ENCODE results near the gene AKNA. TPM values are rescaled to one million over a fixed set of nuclear protein-coding genes. Genes with fewer than 3 reads are reported as not detected.

Gene AKNA
- total RNA-seq, 1 experiment from 2014 or later: 20.6 TPM

- BruUV-seq (replicated peaks): no TSS peak
- Histone ChIP-seq H3K27me3 (ENCODE audit: insufficient read depth, low read length) (no peaks in the 10 kb centered on the region), H3K4me3 (replicated peaks in 1 of 2; ENCODE audit: low read depth in 1 of 2, low read length in 2 of 2) (no peak overlapping the region), H3K36me3 (ENCODE audit: control insufficient read depth in 1 of 2, insufficient read depth in 2 of 2, low read length in 2 of 2) (no peaks in the 10 kb centered on the region), H3K9me3 (ENCODE audit: control insufficient read depth in 1 of 2, insufficient read depth in 1 of 2, low read depth in 1 of 2, low read length in 2 of 2) (no peaks in the 10 kb centered on the region), H3K9me2 (ENCODE audit: insufficient read depth) (no peaks in the 10 kb centered on the region), H3K27ac (ENCODE audit: low read depth, low read length) (no peak overlapping the region), H3K79me2 (ENCODE audit: insufficient read depth, low read length) (no peaks in the 10 kb centered on the region), H3K4me1 (ENCODE audit: control insufficient read depth in 1 of 2, insufficient read depth in 2 of 2, low read length in 2 of 2) (no peaks in the 10 kb centered on the region), H3K4me2 (ENCODE audit: low read length) (no peak overlapping the region), H3K9ac (ENCODE audit: low read length) (no peak overlapping the region), H4K20me1 (ENCODE audit: insufficient read depth) (no peaks in the 10 kb centered on the region), H2AFZ (ENCODE audit: low read depth, low read length, poor library complexity, severe bottlenecking) (no peak overlapping the region)
- no peak for TF ChIP-seq EZH2 (IDR thresholded peaks at IDR 0.05)
- no peak for TF ChIP-seq JUND (IDR thresholded peaks at IDR 0.05)
- no peak for TF ChIP-seq ZBTB33 (IDR thresholded peaks at IDR 0.05; ENCODE audit: extremely low read depth, insufficient replicate concordance, low read length)
- TF ChIP-seq ATF3 (IDR thresholded peaks at IDR 0.05): no peak
- TF ChIP-seq ZNF274 (IDR thresholded peaks at IDR 0.05; ENCODE audit: low read depth, low read length): no peak
- intact Hi-C loops (cut with micrococcal nuclease): no loop called here
- DNase-seq (ENCODE audit: low read depth, low spot score) (no peak), ATAC-seq (no peak)
- RAD21 ChIA-PET (ENCODE audit: low non-redundant PET in 1 of 2, low total read pairs in 2 of 2, uncharacterized antibody in 2 of 2, unreplicated experiment in 2 of 2): no interaction called here
- CTCF ChIA-PET: interaction anchor here (0.8 to 1.2 kb wide), 2 partner anchors 9 to 205 kb away, joined by 3 read pairs; no protein-coding TSS in a partner anchor
- POLR2A ChIA-PET: no interaction called here
These were observed 74.6 kb downstream of the AKNA start for GRCh38 chr9:114313186-114313585.

- Histone ChIP-seq H3K4me3 (replicated peaks in 1 of 2; ENCODE audit: low read depth in 1 of 2, low read length in 2 of 2) (no peak overlapping the region), H3K9ac (ENCODE audit: low read length) (no peak overlapping the region), H3K27ac (ENCODE audit: low read depth, low read length) (no peak overlapping the region), H3K36me3 (ENCODE audit: control insufficient read depth in 1 of 2, insufficient read depth in 2 of 2, low read length in 2 of 2) (no peaks in the 10 kb centered on the region), H4K20me1 (ENCODE audit: insufficient read depth) (no peaks in the 10 kb centered on the region), H3K4me1 (ENCODE audit: control insufficient read depth in 1 of 2, insufficient read depth in 2 of 2, low read length in 2 of 2) (no peaks in the 10 kb centered on the region), H2AFZ (ENCODE audit: low read depth, low read length, poor library complexity, severe bottlenecking) (no peak overlapping the region), H3K9me2 (ENCODE audit: insufficient read depth) (no peaks in the 10 kb centered on the region), H3K79me2 (ENCODE audit: insufficient read depth, low read length) (no peaks in the 10 kb centered on the region), H3K4me2 (ENCODE audit: low read length) (no peak overlapping the region), H3K27me3 (ENCODE audit: insufficient read depth, low read length) (no peaks in the 10 kb centered on the region), H3K9me3 (ENCODE audit: control insufficient read depth in 1 of 2, insufficient read depth in 1 of 2, low read depth in 1 of 2, low read length in 2 of 2) (no peaks in the 10 kb centered on the region)
- DNase-seq (ENCODE audit: low read depth, low spot score) (no peak), ATAC-seq (no peak)
- ChIA-PET RAD21 (ENCODE audit: low non-redundant PET in 1 of 2, low total read pairs in 2 of 2, uncharacterized antibody in 2 of 2, unreplicated experiment in 2 of 2) (no interaction called here), POLR2A (no interaction called here), CTCF (no interaction called here)
- intact Hi-C loops (cut with micrococcal nuclease): no loop called here
- BruUV-seq (replicated peaks): no TSS peak
- TF ChIP-seq POLR2AphosphoS5 (IDR thresholded peaks at IDR 0.05; ENCODE audit: low read depth, low read length) (no peak), TCF7L2 (IDR thresholded peaks at IDR 0.05; ENCODE audit: borderline replicate concordance, extremely low read depth, insufficient read depth, insufficient read length) (no peak), EZH2phosphoT487 (IDR thresholded peaks at IDR 0.05; ENCODE audit: borderline replicate concordance) (no peak), SIN3A (IDR thresholded peaks at IDR 0.05; ENCODE audit: low read depth) (no peak), REST (IDR thresholded peaks at IDR 0.05; ENCODE audit: low read depth) (no peak), ATF3 (IDR thresholded peaks at IDR 0.05) (no peak), SRF (IDR thresholded peaks at IDR 0.05; ENCODE audit: low read depth) (no peak), CEBPB (IDR thresholded peaks at IDR 0.05; ENCODE audit: low read depth) (no peak), MAX (IDR thresholded peaks at IDR 0.05) (no peak)
These were observed 75.3 kb downstream of the AKNA start for GRCh38 chr9:114312513-114312875.
